HTERT RPE-1 (cell line): ENCODE results near the gene TM7SF2.
"Not testable (repeated sequence)": the region's sequence is repeated elsewhere in the genome, so short reads cannot be mapped to it uniquely, and the experiment has no call there.

ENCODE experiments used
- in situ Hi-C: fragments of 300-500 bp; cut with MboI; formaldehyde crosslinking; loops from 4 replicates; pipeline ENCODE4 v1.14.3; 2020; ENCODE audit warnings: low sequenced_read_pairs

TM7SF2 gene

DNA sequence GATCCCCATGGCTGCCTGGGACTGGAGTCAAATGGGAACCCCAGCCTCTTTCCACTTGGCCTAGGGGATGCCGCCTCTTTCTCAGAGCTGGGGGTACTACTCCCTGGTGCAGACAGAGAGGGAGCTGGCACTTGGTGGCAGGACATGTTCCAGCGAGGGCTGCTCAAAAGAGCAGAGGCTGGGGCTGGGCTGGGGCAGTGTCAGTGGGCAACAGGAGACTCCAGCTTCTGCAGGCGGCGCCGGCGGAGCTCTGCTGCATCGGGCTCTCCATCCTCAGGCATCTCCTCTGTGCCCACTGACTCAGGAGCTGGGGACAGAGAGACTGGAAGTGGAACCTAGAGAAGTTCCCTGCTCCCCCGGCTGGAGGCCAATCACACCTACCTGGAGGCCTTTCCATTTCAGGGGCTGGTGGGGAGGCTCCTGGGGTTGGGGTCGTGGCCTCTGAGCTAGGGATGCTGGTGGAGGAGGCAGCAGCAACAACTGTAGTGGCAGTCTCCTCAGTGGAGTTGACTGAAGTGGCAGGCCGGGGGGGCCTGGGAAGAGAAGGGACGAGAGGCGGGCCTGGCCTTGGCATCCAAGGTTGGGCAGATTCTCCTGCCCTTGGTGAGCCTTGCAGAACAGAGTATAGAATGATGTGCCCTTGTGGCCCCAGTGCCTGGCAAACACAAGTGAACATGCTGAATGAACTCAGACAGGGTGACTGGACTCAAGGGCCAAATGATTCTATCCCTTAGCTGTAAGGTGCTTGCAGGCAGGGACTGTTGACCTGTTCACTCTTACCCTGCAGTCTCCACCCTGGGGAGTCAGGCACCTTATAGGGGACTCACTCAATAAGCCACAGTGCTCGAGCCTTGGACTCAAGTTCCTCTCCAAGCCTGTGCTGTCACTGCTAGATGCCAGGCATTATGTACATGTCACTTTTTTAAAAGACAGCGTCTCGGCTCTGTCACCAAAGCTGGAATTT, 16.8 kb downstream of the TM7SF2 start:
- in situ Hi-C loops: no loop called here

DNA sequence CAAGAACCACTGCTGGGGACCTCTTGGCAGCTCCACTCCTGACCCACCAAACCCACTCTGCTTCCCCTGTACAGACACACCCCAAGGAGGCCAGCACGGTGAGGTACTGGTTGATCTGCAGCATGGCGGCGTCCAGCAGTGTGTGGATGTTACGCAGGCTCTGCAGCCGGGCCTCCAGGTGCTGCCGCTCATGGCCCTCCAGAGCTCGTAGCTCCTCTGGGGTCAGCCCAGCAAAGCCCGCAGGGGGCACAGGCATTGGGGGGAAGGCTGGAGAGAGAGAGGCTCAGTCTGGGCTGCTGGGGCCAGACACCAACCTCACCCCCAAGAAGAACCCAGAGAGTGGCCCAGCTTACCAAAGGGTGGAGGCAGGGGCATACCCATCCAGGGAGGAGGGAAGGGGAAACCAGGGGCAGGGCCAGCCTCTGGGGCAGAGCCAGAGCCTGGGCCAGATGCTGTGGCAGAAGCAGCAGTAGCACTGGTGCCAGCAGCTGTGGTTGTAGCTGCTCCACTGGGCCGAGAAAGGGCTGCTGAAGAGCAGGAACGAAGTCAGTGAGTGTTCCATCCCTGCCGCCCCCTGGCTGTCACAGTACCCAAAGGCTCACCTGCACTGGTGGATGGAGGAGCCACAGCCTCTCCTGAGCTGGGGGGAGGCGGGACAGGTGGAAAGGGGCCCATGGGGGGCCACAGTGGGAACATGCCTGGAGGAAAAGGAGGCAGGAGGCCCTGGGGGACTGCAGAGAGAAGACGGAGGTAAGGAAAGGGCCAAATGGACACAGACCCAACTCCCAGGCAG, 18.2 kb downstream of the TM7SF2 start:
- in situ Hi-C loops: no loop called here

- in situ Hi-C loops: no loop called here
Observed at GRCh38 chr11:65130631-65131416, 19.2 kb downstream of the TM7SF2 start.

DNA sequence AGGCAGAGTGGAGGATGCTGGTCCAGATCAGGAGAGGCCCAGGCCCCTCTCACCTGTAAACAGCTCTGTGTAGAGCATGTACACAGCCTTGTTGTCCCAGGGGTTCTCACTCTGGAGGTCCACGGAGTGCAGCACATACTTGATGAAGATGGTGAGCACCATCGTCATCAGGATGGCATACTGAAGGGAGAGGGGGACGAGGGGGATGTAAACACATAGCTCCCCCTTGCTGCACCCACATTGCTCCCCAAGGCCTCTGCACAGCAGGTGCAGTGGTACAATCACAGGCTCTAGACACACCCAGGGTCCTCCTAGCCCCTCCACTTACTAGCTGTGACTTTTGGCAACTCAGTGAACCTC, 19.7 kb downstream of the TM7SF2 start:
- in situ Hi-C loops: no loop called here

- in situ Hi-C loops: no loop called here
Observed at GRCh38 chr11:65131895-65132237, 20.2 kb downstream of the TM7SF2 start.

DNA sequence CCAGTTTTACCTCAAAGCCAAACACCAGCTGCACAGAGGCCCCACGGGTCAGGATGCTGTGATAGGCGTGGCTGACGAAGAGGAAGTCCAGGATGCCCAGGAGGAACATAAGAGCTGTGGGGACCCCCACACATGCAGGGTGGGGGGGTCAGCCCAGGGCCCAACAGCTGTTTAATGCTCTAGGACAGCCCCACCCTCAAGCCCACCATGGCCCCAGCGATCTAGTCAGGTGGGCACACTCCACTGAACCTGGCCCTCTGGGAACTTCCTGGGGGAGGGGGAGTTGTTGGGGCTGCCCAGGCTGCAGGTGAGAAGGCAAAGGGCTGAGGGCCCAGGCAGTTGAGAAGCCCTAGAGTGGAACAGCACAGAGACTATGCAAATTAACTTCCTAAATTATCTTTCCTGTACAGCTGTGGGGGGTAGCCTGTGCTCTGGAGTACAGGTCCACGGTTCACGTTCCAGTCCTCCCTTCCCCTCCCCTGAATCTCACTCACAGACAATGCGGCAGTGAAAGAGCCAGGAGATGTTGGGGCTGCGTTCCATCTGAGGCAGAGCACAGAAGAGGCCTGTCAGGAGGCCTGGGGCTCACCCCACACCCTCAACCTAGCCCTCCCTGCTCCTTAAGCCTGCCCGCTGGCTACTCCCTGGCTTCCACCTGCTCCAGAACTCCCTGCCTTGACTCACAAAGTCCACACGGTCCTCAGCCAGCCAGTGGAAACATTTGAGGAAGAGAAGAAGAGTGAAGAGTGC, 20.7 kb downstream of the TM7SF2 start:
- in situ Hi-C loops: no loop called here

DNA sequence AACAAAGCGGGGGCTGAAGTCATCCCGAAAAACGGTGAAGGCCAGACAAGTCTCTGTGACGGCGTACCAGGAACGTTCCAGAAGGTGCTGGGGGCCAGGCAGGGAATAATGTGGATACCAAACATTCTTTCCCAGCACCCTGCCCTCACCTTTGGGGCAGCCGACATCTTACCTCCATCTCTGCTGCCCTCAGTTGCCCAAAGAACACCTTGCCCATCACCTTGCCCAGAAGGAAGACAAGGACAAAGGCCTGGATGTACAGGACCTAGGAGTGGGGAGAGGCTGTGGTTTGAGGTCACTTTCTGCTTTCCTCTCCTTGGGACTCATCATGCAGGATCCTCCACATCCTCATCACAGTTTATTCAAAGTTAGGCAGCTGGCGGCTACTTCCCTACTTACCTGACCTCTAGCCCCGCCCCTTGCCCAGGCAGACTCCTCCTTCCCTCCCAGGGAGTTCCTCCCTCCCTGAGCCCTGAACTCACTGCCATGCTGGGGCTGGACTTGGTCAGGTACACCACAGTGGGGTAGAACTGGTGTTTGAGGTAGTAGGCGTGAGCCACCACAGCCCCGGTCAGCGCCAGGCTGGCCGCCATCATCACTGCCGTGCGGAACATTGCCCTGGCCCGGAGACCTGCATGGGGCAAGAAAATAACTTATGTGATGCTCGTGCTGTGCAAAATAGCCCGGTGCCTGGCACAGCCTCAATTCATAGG, 21.5 kb downstream of the TM7SF2 start:
- in situ Hi-C loops: no loop called here

GRCh38 chr11:65133724-65134123, 22.1 kb downstream of the TM7SF2 start:
- in situ Hi-C loops: no loop called here

- in situ Hi-C loops: no loop called here
Observed at GRCh38 chr11:65134240-65134951, 22.7 kb downstream of the TM7SF2 start, which contains the start of gene SYVN1. TSS of gene SYVN1 (minus strand) at chr11:65134519. CDS start at chr11:65133601, 918 bp downstream.

DNA sequence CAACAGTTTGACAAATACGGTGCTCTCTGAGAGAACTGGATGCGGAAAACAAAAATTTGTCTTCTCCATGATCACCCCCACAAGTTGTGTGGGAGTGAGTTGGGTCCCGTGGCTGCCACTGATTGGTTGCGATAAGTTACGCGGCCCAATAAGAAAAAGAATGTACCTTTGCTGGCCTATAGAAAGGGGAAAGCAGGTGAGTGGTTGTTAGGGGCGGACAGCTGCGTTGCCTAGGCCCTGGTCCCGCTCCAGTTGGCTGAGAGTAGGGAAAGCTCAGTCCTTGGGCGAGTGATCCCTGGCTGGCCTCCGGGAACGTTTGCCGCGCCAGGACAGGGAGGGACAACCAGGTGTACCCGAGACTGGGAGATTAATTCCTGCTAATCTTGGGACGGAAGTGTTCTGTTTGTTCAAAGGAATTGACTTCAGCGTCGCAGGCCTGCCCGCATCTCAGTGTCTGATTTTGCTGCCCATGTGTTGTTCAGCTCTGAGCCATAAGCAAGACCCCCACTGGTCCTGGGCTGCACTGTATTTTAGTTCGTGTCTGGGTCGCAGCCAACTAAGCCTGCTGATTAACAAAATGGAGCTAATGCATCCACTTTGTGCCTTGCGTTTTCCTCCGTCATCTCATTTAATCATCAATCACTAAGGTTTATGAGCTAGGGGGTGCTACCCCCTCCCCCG, 23.4 kb downstream of the TM7SF2 start:
- in situ Hi-C loops: no loop called here

DNA sequence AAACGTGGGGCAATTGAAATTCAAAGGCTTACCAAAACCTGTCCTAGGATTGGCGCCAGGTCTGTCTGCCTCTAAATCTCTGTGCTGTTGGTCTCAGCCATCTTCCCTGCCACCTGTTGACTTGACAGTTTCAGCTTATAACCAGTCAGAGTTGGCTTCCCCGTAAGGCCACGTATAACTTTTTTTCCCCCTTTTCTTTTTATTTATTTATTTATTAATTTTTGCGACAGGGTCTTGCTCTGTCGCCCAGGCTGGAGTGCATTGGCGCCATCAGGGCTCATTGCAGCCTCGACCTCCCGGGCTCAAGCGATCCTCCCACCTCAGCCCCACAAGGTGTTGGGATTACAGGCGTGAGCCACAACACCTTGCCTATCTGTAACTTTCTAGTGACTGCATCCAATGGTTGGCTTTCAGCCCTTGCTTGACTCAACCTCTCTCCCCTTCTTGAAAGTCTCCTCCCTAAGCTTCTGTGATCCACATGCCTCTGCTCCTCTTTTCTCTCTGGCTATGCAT, 24.0 kb downstream of the TM7SF2 start:
- in situ Hi-C loops: no loop called here

DNA sequence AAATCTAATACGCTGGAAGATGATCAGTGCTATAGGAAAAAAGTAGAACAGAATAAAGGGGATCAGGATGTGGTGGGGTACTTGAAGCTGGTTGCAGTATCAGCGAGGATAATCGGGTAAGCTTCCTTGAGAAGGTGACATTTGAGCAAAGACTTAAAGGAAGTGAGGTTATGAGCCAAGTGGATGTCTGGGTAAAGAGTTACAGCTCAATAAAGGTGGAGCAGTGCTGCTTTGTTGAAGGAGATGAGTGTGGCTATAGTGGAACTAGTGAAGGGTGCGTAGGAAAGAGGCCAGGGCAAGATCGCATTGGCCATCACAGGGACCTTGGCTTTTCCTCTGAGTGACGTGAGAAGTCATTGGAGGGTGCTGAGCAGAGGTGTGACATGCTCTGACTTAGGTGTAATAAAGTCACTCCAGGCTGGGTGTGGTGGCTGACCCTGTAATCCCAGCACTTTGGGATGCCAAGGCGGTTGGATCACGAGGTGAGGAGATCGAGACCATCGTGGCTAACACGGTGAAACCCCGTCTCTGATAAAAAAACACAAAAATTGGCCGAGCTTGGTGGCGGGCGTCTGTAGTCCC, 24.9 kb downstream of the TM7SF2 start:
- in situ Hi-C loops: no loop called here

DNA sequence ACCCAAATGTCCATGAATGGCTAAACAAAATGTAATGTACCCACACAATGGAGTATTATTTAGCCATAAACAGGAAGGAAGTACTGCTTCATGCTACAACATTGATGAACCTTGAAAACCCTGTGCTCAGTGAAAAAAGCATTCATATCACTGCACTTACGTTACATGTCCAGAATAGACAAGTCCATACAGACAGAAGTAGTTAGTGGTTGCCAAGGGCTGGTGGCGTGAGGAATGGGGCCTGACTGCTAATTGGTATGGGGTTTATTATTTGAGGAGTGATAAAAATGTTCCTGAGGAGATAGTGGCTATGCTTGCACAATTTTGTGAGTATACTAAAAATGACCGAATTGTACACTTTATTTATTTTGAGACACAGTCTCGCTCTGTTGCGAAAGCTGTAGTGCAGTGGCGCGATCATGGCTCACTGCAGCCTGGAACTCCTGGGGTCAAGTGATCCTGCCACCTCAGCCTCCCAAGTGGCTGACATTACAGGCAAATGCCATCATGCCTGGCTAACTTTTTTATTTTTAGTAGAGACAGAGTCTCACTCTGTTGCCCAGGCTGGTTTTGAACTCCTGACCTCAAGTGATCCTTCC, 30.3 kb downstream of the TM7SF2 start:
- in situ Hi-C loops: no loop called here

DNA sequence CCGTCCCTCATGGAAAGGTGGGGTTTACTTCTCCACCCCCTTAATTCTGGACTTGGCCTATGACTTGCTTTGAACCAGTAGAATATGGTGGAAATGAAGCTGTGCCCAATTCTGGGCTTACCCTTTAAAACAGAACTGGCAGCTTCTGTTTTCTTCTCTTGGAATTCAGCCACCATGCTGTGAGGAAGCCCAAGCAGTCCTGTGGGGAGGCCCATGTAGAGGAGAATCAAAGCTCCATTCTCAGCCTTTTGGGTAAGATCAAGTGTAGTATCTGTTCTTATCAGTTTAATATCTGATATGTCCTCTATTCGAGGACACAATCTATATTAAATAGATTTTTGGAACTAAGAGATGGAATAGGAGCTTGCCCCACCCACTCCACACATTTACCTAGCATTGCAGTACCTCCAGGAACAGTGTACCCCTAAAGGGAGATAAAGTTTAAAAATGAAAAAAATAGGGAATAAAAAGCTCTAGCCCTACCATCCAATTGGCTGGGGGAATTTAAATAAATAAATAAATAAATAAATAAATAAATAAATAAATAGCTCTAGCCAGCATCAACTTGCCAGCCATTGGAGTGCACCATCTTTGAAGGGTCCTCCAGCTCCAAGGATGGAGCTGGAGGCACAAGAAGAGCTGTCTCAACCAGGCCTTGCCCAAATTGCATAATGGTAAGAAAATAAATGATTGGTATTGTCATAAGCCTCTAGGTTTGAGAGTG, 35.8 kb downstream of the TM7SF2 start:
- in situ Hi-C loops: no loop called here

- in situ Hi-C loops: no loop called here
Observed at GRCh38 chr11:65148657-65149056, 37.0 kb downstream of the TM7SF2 start.

DNA sequence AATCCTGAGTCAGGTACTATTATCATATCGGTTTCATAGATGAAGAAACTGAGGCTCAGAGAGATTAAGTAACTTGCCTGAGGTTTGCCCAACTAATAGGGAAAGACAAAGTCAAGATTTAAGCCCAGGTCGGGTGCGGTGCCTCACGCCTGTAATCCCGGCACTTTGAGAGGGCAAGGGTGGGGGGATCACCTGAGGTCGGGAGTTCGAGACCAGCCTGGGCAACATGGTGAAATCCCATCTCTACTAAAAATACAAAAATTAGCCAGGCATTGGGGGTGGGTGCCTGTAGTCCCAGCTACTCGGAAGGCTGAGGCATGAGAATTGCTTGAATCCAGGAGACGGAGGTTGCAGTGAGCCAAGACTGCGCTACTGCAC, 38.4 kb downstream of the TM7SF2 start:
- in situ Hi-C loops: not testable (repeated sequence)
